Sigmoid colon (tissue), 7 donors: Measurements from ENCODE around the gene RNF225. TPM values are rescaled to one million over a fixed set of nuclear protein-coding genes. Genes with fewer than 3 reads are reported as not detected.

Experiments used
- DNase-seq: peaks from one replicate; pipeline ENCODE4 v3.0.0-alpha.2; 2019
- H3K27ac ChIP-seq, 4 donors: fragments of 200-600 bp; sonication (generic); one replicate each; pipeline ENCODE4 v1.5.1; 2016 to 2019; ENCODE audit warnings: mild to moderate bottlenecking in 1 of 4
- H3K27me3 ChIP-seq, 3 donors: fragments of 200-600 bp; sonication (generic); one replicate each; pipeline ENCODE4 v1.5.1; 2019; ENCODE audit warnings: mild to moderate bottlenecking in 1 of 3
- H3K36me3 ChIP-seq, 4 donors: fragments of 200-600 bp; sonication (generic); one replicate each; pipeline ENCODE4 v1.5.1; 2016 to 2019
- H3K4me1 ChIP-seq, 4 donors: fragments of 200-600 bp; sonication (generic); one replicate each; pipeline ENCODE4 v1.5.1; 2017 to 2019
- H3K4me3 ChIP-seq, 4 donors: fragments of 200-600 bp; sonication (generic); one replicate each; pipeline ENCODE4 v1.5.1; 2017 to 2019; ENCODE audit warnings: mild to moderate bottlenecking in 2 of 4, moderate library complexity in 1 of 4
- H3K9me3 ChIP-seq, 4 donors: fragments of 200-600 bp in 3 of 4; sonication (generic) in 3 of 4; one replicate each; pipeline versions ENCODE4 v1.5.1 to v1.6.1; 2013 to 2019
- CTCF ChIP-seq, 4 experiments: fragments of 450-650 bp in 3 of 4; fragments of 200-600 bp in 1 of 4; IDR thresholded peaks; one replicate each; pipeline ENCODE4 v1.5.1; 2016 to 2019; ENCODE audit warnings: antibody characterized with exemption in 4 of 4, mild to moderate bottlenecking in 3 of 4, moderate library complexity in 2 of 4
- EP300 ChIP-seq, 4 donors: sonication (generic); formaldehyde crosslinking; IDR thresholded peaks; one replicate each; pipeline ENCODE4 v1.6.1; 2017; ENCODE audit warnings: antibody characterized with exemption in 4 of 4
- POLR2A ChIP-seq, 2 donors: fragments of 450-650 bp; IDR thresholded peaks; one replicate each; pipeline ENCODE4 v1.6.1; 2016; ENCODE audit warnings: antibody characterized with exemption in 2 of 2, mild to moderate bottlenecking in 2 of 2, moderate library complexity in 2 of 2
- POLR2AphosphoS5 ChIP-seq, 4 donors: sonication (generic); formaldehyde crosslinking; IDR thresholded peaks; one replicate each; pipeline ENCODE4 v1.6.1; 2017; ENCODE audit warnings: antibody characterized with exemption in 4 of 4
- WGBS, 2 donors: extraction: QIAGEN DNeasy Blood & Tissue Kit; methylation state at CpG; one replicate each; pipeline ENCODE4 v1.1.7; 2013; 5-methylcytosine and 5-hydroxymethylcytosine counted together
- intact Hi-C: fragments of 100-400 bp; cut with DNase I; formaldehyde crosslinking; loops from one replicate; pipeline ENCODE4 v1.15.1; 2023
- polyA plus RNA-seq, 3 donors: library from polyadenylated mRNA; stranded (reverse); fragments of 200-250 nt; gene quantifications; one replicate each; pipeline ENCODE4 v1.2.3, GENCODE V29; 2013
- total RNA-seq, 4 donors: library from RNA; depleted of rRNA; stranded (reverse); fragments of >200 nt; gene quantifications; one replicate each; pipeline ENCODE4 v1.1.0, GENCODE V29; 2016
- donor health status: healthy with polysubstance abuse.
- donor health status: Bipolar disorder and iron deficiency.
- donor health status: healthy.

RNF225 gene
- total and polyA plus RNA-seq, 7 donors: 0.07 TPM; not detected in 6

DNA sequence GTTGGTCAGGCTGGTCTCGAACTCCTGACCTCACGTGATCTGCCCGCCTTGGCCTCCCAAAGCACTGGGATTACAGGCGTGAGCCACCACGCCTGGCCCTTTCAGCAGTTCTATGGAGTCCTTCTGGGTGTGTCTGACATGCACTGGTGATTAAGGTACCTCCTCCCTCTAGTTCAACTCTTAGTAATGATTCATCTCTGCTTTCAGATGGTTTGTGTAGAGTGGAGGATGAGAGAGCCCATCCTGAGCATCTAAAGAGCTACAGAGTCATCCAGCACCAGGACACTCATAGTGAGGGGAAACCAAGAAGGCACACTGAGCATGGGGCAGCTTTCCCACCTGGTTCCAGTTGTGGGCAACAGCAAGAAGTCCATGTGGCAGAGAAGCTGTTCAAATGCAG is 21.1 kb downstream of the RNF225 start:
- H3K4me1 ChIP-seq: no peaks in the 10 kb centered on the region
- no peak overlapping the region for H3K27ac ChIP-seq
- intact Hi-C loops: no loop called here
- no peak overlapping the region for H3K4me3 ChIP-seq
- WGBS, 2 donors: 97 to 98% methylated on average over 5 of the region's 5 CpGs
- DNase-seq: no peak
- no peaks in the 10 kb centered on the region for H3K27me3 ChIP-seq
- H3K36me3 ChIP-seq: peaks cover 25 to 65% (median 32%) of the 10 kb centered on the region in 4 donors
- H3K9me3 ChIP-seq: peaks cover 0 to 6% (median 4%) of the 10 kb centered on the region in 4 donors
- no peak for TF ChIP-seq CTCF (IDR thresholded peaks at IDR 0.05)
- no peak for TF ChIP-seq EP300 (IDR thresholded peaks at IDR 0.05)

DNA sequence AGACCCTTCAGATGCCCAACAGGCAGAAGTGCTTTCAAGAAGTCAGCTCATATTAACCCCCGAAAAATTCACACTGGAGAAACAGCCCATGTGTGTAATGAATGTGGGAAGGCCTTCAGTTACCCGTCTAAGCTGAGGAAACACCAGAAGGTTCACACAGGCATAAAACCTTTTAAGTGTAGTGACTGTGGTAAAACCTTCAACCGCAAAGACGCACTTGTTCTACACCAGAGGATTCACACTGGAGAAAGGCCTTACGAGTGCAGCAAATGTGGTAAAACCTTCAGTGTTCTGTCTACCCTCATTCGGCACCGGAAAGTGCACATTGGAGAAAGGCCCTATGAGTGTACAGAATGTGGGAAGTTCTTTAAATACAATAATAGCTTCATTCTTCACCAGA is 21.6 kb downstream of the RNF225 start:
- peaks cover 25 to 69% (median 32%) of the 10 kb centered on the region in 4 donors for H3K36me3 ChIP-seq

GRCh38 chr19:58428617-58429016 is 33.2 kb downstream of the RNF225 start:
- Histone ChIP-seq H3K27me3 (no peaks in the 10 kb centered on the region), H3K9me3 (peaks cover 50 to 73% (median 61%) of the 10 kb centered on the region in 4 donors), H3K27ac (no peak overlapping the region), H3K4me1 (no peaks in the 10 kb centered on the region), H3K36me3 (peaks cover 2 to 19% (median 7%) of the 10 kb centered on the region in 4 donors), H3K4me3 (no peak overlapping the region)
- intact Hi-C loops: no loop called here
- 64 to 72% methylated on average over 1 of the region's 1 CpG for WGBS, 2 donors
- no peak for TF ChIP-seq EP300 (IDR thresholded peaks at IDR 0.05)
- no peak for DNase-seq

More for the DNA sequence above, 21.6 kb downstream of the RNF225 start:
- no peaks in the 10 kb centered on the region for H3K27me3 ChIP-seq
- DNase-seq: no peak
- no peak for TF ChIP-seq EP300 (IDR thresholded peaks at IDR 0.05)
- TF ChIP-seq POLR2AphosphoS5 (IDR thresholded peaks at IDR 0.05): no peak
- TF ChIP-seq POLR2A (IDR thresholded peaks at IDR 0.05): no peak
- TF ChIP-seq CTCF (IDR thresholded peaks at IDR 0.05): no peak
- peaks cover 0 to 6% (median 4%) of the 10 kb centered on the region in 4 donors for H3K9me3 ChIP-seq
- intact Hi-C loops: no loop called here
- no peaks in the 10 kb centered on the region for H3K4me1 ChIP-seq
- no peak overlapping the region for H3K27ac ChIP-seq
- no peak overlapping the region for H3K4me3 ChIP-seq
- WGBS, 2 donors: 96 to 98% methylated on average over 7 of the region's 7 CpGs

DNA sequence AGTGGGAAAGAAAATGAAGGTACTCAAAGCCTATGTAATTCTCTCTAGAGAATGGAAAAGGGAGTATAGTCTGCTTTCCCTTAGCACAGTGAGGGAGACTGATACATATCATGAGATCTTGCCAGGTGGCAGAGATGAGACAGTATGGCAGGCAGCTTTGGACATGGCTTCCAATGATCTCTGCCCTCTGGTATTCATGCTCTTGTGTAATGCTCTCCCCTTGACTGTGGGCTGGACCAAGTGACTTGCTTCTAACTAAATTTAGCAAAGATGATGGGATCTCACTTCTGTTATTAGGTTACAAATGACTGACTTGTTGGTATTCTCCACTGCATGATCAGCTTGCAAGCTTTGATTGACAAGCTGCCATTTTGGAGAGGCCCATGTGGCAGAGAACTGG is 34.3 kb downstream of the RNF225 start:
- Histone ChIP-seq H3K36me3 (peaks cover 14 to 30% (median 19%) of the 10 kb centered on the region in 4 donors), H3K27me3 (no peaks in the 10 kb centered on the region), H3K4me1 (no peaks in the 10 kb centered on the region), H3K9me3 (peaks cover 61 to 85% (median 72%) of the 10 kb centered on the region in 4 donors), H3K27ac (no peak overlapping the region), H3K4me3 (no peak overlapping the region)
- DNase-seq: no peak
- intact Hi-C loops: no loop called here
- TF ChIP-seq EP300 (IDR thresholded peaks at IDR 0.05): no peak
- no peak for TF ChIP-seq POLR2A (IDR thresholded peaks at IDR 0.05)
- no peak for TF ChIP-seq POLR2AphosphoS5 (IDR thresholded peaks at IDR 0.05)

DNA sequence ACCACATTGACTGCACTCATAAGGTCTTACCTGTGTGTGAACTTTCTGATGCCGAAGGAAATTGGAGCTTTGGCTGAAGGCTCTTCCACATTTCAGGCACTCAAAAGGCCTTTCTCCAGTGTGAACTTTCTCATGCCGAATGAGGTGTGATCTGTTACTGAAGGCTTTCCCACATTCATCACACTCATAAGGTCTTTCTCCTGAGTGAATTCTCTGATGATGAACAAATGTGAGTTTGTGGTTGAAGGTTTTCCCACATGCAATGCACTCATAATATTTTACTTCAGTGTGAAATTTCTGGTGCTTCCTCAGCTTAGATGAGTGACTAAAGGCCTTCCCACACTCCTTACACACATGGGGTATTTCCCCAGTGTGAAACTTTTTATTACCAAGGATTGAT is 38.8 kb downstream of the RNF225 start:
- Histone ChIP-seq H3K27ac (no peak overlapping the region), H3K4me1 (peaks cover 0 to 6% (median 4%) of the 10 kb centered on the region in 4 donors), H3K9me3 (peaks cover 71 to 98% (median 87%) of the 10 kb centered on the region in 4 donors), H3K4me3 (no peak overlapping the region), H3K27me3 (no peaks in the 10 kb centered on the region), H3K36me3 (peaks cover 42 to 71% (median 49%) of the 10 kb centered on the region in 4 donors)
- DNase-seq: no peak
- intact Hi-C loops: loop anchor here (1.0 kb wide), 1 partner anchor 19 kb away; no protein-coding TSS in a partner anchor
- WGBS, 2 donors: 97% methylated on average over 2 of the region's 2 CpGs
- no peak for TF ChIP-seq POLR2A (IDR thresholded peaks at IDR 0.05)
- no peak for TF ChIP-seq EP300 (IDR thresholded peaks at IDR 0.05)
- no peak for TF ChIP-seq POLR2AphosphoS5 (IDR thresholded peaks at IDR 0.05)
- no peak for TF ChIP-seq CTCF (IDR thresholded peaks at IDR 0.05)
